Endothelial cell of umbilical vein (primary cell): ENCODE results near the gene DDA1. TPM values are rescaled to one million over a fixed set of nuclear protein-coding genes. Genes with fewer than 3 reads are reported as not detected.

Experiments used
- BruUV-seq: library from RNA; stranded (reverse); fragments of 400-500 nt; replicated peaks from 2 replicates; lab custom pipeline; 2021; lab: Mats Ljungman, UMichigan
- CTCF ChIA-PET: fragments of 300-600, 350-600 bp; sonication (Branson Sonifier 250); formaldehyde crosslinking; loops from one replicate; lab custom pipeline; 2021; ENCODE audit warnings: antibody characterized with exemption, inconsistent platforms; lab: Charles Lee
- POLR2A ChIA-PET: fragments of 300-600, 350-600 bp; sonication (Branson Sonifier 250); formaldehyde crosslinking; loops from one replicate; lab custom pipeline; 2021; ENCODE audit warnings: antibody characterized with exemption, inconsistent platforms; lab: Charles Lee
- DNase-seq: peaks from one replicate; pipeline ENCODE4 v3.0.0-alpha.2; 2011; ENCODE audit warnings: low read depth, low spot score
- FAIRE-seq: peaks from 2 replicates; lab custom pipeline; 2011; peaks lifted over from hg19 to GRCh38; lab: Jason Lieb, UNC
- H2AFZ ChIP-seq: 2 replicates; pipeline ENCODE4 v1.6.0; 2012; ENCODE audit warnings: low read depth, low read length, control low read depth, inconsistent platforms
- H3K27ac ChIP-seq: 2 replicates; pipeline ENCODE4 v1.5.1; 2011; ENCODE audit warnings: low read depth, mild to moderate bottlenecking, control low read depth, low read length, moderate library complexity; ENCODE audit not compliant: insufficient read depth
- H3K27me3 ChIP-seq, 2 experiments: 2 replicates each; pipeline versions ENCODE4 v1.6.0 to v1.6.1; 2011; ENCODE audit warnings: low read length in 2 of 2, mixed read lengths in 1 of 2; ENCODE audit not compliant: control insufficient read depth in 2 of 2, insufficient read depth in 2 of 2
- H3K36me3 ChIP-seq, 2 experiments: 2 replicates in 1 of 2; 3 replicates in 1 of 2; pipeline ENCODE4 v1.5.1; 2011; ENCODE audit warnings: low read length in 2 of 2, mild to moderate bottlenecking in 1 of 2, moderate library complexity in 1 of 2; ENCODE audit not compliant: control insufficient read depth in 2 of 2, insufficient read depth in 2 of 2; ENCODE audit errors: extremely low read depth in 1 of 2
- H3K4me1 ChIP-seq: 3 replicates; pipeline ENCODE4 v1.5.1; 2011; ENCODE audit warnings: mild to moderate bottlenecking, low read length; ENCODE audit not compliant: control insufficient read depth, insufficient read depth; ENCODE audit errors: extremely low read depth
- H3K4me2 ChIP-seq: 2 replicates; pipeline ENCODE4 v1.6.1; 2011; ENCODE audit warnings: low read length, control low read depth, mixed read lengths; ENCODE audit not compliant: insufficient read depth
- H3K4me3 ChIP-seq, 3 experiments: fragments of 200-600 bp in 1 of 3; sonication (generic), shearing (Covaris generic) in 1 of 3; replicated peaks in 1 of 3; 2 replicates each; pipeline ENCODE4 v1.5.1; 2011 to 2016; ENCODE audit warnings: control low read depth in 3 of 3, low read length in 3 of 3, mild to moderate bottlenecking in 2 of 3, inconsistent platforms in 1 of 3, low read depth in 1 of 3, moderate library complexity in 1 of 3; ENCODE audit not compliant: insufficient read depth in 1 of 3
- H3K79me2 ChIP-seq: 2 replicates; pipeline ENCODE4 v1.6.0; 2012; ENCODE audit warnings: low read length, inconsistent platforms; ENCODE audit not compliant: control insufficient read depth, insufficient read depth
- H3K9ac ChIP-seq: replicated peaks from 2 replicates; pipeline ENCODE3; 2011; ENCODE audit warnings: low read length, control low read depth; ENCODE audit not compliant: insufficient read depth; ENCODE audit errors: extremely low read depth
- H3K9me1 ChIP-seq: replicated peaks from 3 replicates; pipeline ENCODE4 v1.6.0; 2011; ENCODE audit warnings: mild to moderate bottlenecking, low read length; ENCODE audit not compliant: control insufficient read depth, insufficient read depth; ENCODE audit errors: extremely low read depth
- H3K9me3 ChIP-seq: replicated peaks from 2 replicates; pipeline ENCODE4 v1.5.1; 2012; ENCODE audit warnings: low read length, inconsistent platforms; ENCODE audit not compliant: control insufficient read depth, insufficient read depth
- H4K20me1 ChIP-seq: replicated peaks from 2 replicates; pipeline ENCODE3; 2011; ENCODE audit warnings: mild to moderate bottlenecking, low read length; ENCODE audit not compliant: control insufficient read depth, insufficient read depth; ENCODE audit errors: extremely low read depth
- CTCF ChIP-seq, 2 donors: IDR thresholded peaks; 1 replicate in 1 of 2; 2 replicates in 1 of 2; pipeline ENCODE4 v1.5.1; 2011; ENCODE audit warnings: low read length in 2 of 2, mild to moderate bottlenecking in 2 of 2, moderate library complexity in 2 of 2, control low read depth in 1 of 2, inconsistent platforms in 1 of 2, low read depth in 1 of 2; ENCODE audit not compliant: insufficient read depth in 1 of 2; ENCODE audit errors: extremely low read depth in 1 of 2
- EZH2 ChIP-seq: IDR thresholded peaks from 2 replicates; pipeline ENCODE4 v1.6.1; 2012; ENCODE audit warnings: borderline replicate concordance, low read depth, mild to moderate bottlenecking, moderate library complexity, low read length, inconsistent platforms; ENCODE audit not compliant: severe bottlenecking
- FOS ChIP-seq: IDR thresholded peaks from 2 replicates; pipeline ENCODE4 v1.6.1; 2011; ENCODE audit warnings: mild to moderate bottlenecking, low read length, moderate library complexity, borderline replicate concordance; ENCODE audit not compliant: insufficient read depth
- GATA2 ChIP-seq: IDR thresholded peaks from 2 replicates; pipeline ENCODE4 v1.7.0; 2011; ENCODE audit warnings: low read depth, mild to moderate bottlenecking, moderate library complexity, mixed read lengths, low read length; ENCODE audit not compliant: insufficient read length, insufficient read depth
- JUN ChIP-seq: IDR thresholded peaks from 2 replicates; pipeline ENCODE4 v1.6.1; 2011; ENCODE audit warnings: borderline replicate concordance, low read depth; ENCODE audit not compliant: insufficient read length, insufficient read depth
- MAX ChIP-seq: IDR thresholded peaks from 2 replicates; pipeline ENCODE4 v1.6.1; 2011; ENCODE audit not compliant: insufficient read depth, insufficient read length
- MYC ChIP-seq: IDR thresholded peaks from one replicate; pipeline ENCODE4 v1.6.1; 2011; ENCODE audit warnings: mild to moderate bottlenecking, low read depth, low read length
- POLR2A ChIP-seq: IDR thresholded peaks from 2 replicates; pipeline ENCODE4 v1.6.1; 2012; ENCODE audit warnings: low read depth, mild to moderate bottlenecking, control low read depth, low read length
- POLR2AphosphoS5 ChIP-seq: IDR thresholded peaks from 2 replicates; pipeline ENCODE4 v1.6.1; 2012; ENCODE audit warnings: low read depth, mild to moderate bottlenecking, control low read depth, low read length, moderate library complexity; ENCODE audit not compliant: insufficient read depth
- dilution Hi-C: fragments of 300-500 bp; cut with MboI; formaldehyde crosslinking; loops from one replicate; pipeline ENCODE4 v1.15.0; 2019; ENCODE audit warnings: low sequenced_read_pairs; ENCODE audit not compliant: extremely low pct_ligation_motif_present
- intact Hi-C: fragments of 100-400 bp; cut with micrococcal nuclease; formaldehyde crosslinking; loops from one replicate; pipeline ENCODE4 v1.10.0; 2022
- polyA plus RNA-seq, 4 experiments: library from polyadenylated mRNA; depleted of rRNA in 3 of 4; stranded (reverse) in 3 of 4; unstranded in 1 of 4; fragments of >200 nt; gene quantifications; 2 replicates each; pipeline versions ENCODE4 v1.2.1 to v1.2.3, GENCODE V29; 2011 to 2012; ENCODE audit warnings: missing spikeins in 1 of 4
- total RNA-seq: library from RNA; stranded (reverse); gene quantifications from 2 replicates; pipeline ENCODE4 v1.2.3, GENCODE V29; 2021

Gene DDA1
- total and polyA plus RNA-seq, 2 donors (not counting 3 experiments of a cell fraction or from before 2014, with no cell fraction given): 52.9 to 64.7 TPM

- Histone ChIP-seq H3K9me1 (no peaks in the 10 kb centered on the region), H3K4me3 (no peak overlapping the region), H3K9ac (peak overlapping the region; percentile 6), H3K9me3 (no peaks in the 10 kb centered on the region), H3K4me1 (peaks cover 27% of the 10 kb centered on the region), H3K36me3 (no peaks in the 10 kb centered on the region), H3K4me2 (no peak overlapping the region), H2AFZ (no peak overlapping the region), H3K27me3 (no peaks in the 10 kb centered on the region), H3K27ac (peak overlapping the region; percentile 53), H4K20me1 (no peaks in the 10 kb centered on the region), H3K79me2 (no peaks in the 10 kb centered on the region)
- CTCF ChIA-PET: interaction anchor here (0.7 to 7.0 kb wide), 9 partner anchors 28 to 119 kb away, joined by 3 to 180 read pairs (median 3); partner anchors contain the start of genes BST2 and PLVAP
- BruUV-seq: no TSS peak
- FAIRE-seq (peak; percentile 60), DNase-seq (peak; percentile 51)
- dilution Hi-C loops (no loop called here), intact Hi-C loops (loop anchor here (2.0 kb wide), 1 partner anchor 55 kb away; no protein-coding TSS in a partner anchor)
- POLR2A ChIA-PET: no interaction called here
- TF ChIP-seq CTCF (IDR thresholded peaks at IDR 0.05; ENCODE audit: extremely low read depth in 1 of 2, insufficient read depth in 1 of 2, low read depth in 1 of 2, low read length in 2 of 2) (no peak), JUN (no peak), GATA2 (no peak), EZH2 (no peak), POLR2AphosphoS5 (no peak), MAX (no peak), FOS (no peak), POLR2A (no peak), MYC (no peak)
Measured at GRCh38 chr19:17347361-17347760, 38.0 kb downstream of the DDA1 start.
